ENCODE measurements around the gene CDC42EP5. TPM values are rescaled to one million over a fixed set of nuclear protein-coding genes. Genes with fewer than 3 reads are reported as not detected.
"Not testable (repeated sequence)": the region's sequence is repeated elsewhere in the genome, so short reads cannot be mapped to it uniquely, and the experiment has no call there.

The CDC42EP5 gene
- total RNA-seq, 1 experiment from 2014 or later, result 0.25 TPM

- DNase-seq (ENCODE audit: low read depth), result no peak
Observed at GRCh38 chr19:54489766-54490165, 16.7 kb upstream of the CDC42EP5 start.

- DNase-seq (ENCODE audit: low read depth), result no peak
Observed at GRCh38 chr19:54489341-54489740, 16.2 kb upstream of the CDC42EP5 start.

GRCh38 chr19:54485851-54486250 is 12.8 kb upstream of the CDC42EP5 start:
- no peak for DNase-seq (ENCODE audit: low read depth)

- DNase-seq (ENCODE audit: low read depth), result no peak
Observed at GRCh38 chr19:54484451-54484850, 11.4 kb upstream of the CDC42EP5 start.

- no peak for DNase-seq (ENCODE audit: low read depth)
Observed at GRCh38 chr19:54482889-54483288, 9.8 kb upstream of the CDC42EP5 start.

- DNase-seq (ENCODE audit: low read depth), result peak; percentile 48
Observed at GRCh38 chr19:54481326-54481930, 8.3 kb upstream of the CDC42EP5 start.

GRCh38 chr19:54480051-54480450 is 7.0 kb upstream of the CDC42EP5 start:
- no peak for DNase-seq (ENCODE audit: low read depth)

- DNase-seq (ENCODE audit: low read depth), result peak; percentile 54
Observed at GRCh38 chr19:54478677-54479266, 5.7 kb upstream of the CDC42EP5 start.

- no peak for DNase-seq (ENCODE audit: low read depth)
Observed at GRCh38 chr19:54477650-54478049, 4.6 kb upstream of the CDC42EP5 start.

- DNase-seq (ENCODE audit: low read depth), result no peak
Observed at GRCh38 chr19:54475706-54476105, 2.6 kb upstream of the CDC42EP5 start.

- no peak for DNase-seq (ENCODE audit: low read depth)
Observed at GRCh38 chr19:54473892-54474372, 836 bp upstream of the CDC42EP5 start.

GRCh38 chr19:54470991-54471782 is 1.9 kb downstream of the CDC42EP5 start:
- no peak for DNase-seq (ENCODE audit: low read depth)

GRCh38 chr19:54470276-54470887 is 2.7 kb downstream of the CDC42EP5 start:
- no peak for DNase-seq (ENCODE audit: low read depth)

GRCh38 chr19:54469496-54469934 is 3.6 kb downstream of the CDC42EP5 start:
- DNase-seq (ENCODE audit: low read depth), result no peak

- not testable (repeated sequence) for DNase-seq (ENCODE audit: low read depth)
Observed at GRCh38 chr19:54466110-54466480, 7.0 kb downstream of the CDC42EP5 start.

GRCh38 chr19:54465426-54466109 is 7.5 kb downstream of the CDC42EP5 start:
- no peak for DNase-seq (ENCODE audit: low read depth)

GRCh38 chr19:54464630-54465425 is 8.3 kb downstream of the CDC42EP5 start:
- peak; percentile 88 for DNase-seq (ENCODE audit: low read depth)

- DNase-seq (ENCODE audit: low read depth), result peak; percentile 94
Observed at GRCh38 chr19:54464044-54464629, 9.0 kb downstream of the CDC42EP5 start.

- DNase-seq (ENCODE audit: low read depth), result peak; percentile 99
Observed at GRCh38 chr19:54463531-54464043, 9.5 kb downstream of the CDC42EP5 start, which contains the start of gene LENG9. Gene LENG9, minus strand, starts transcription at chr19:54463778. Its CDS starts 252 bp downstream, at chr19:54463526.

Data from M059J (cell line).